ENCODE data around the gene SLC26A9.
A peak's percentile ranks its signal among the peaks of the same experiment; 100 is the strongest.

DNA sequence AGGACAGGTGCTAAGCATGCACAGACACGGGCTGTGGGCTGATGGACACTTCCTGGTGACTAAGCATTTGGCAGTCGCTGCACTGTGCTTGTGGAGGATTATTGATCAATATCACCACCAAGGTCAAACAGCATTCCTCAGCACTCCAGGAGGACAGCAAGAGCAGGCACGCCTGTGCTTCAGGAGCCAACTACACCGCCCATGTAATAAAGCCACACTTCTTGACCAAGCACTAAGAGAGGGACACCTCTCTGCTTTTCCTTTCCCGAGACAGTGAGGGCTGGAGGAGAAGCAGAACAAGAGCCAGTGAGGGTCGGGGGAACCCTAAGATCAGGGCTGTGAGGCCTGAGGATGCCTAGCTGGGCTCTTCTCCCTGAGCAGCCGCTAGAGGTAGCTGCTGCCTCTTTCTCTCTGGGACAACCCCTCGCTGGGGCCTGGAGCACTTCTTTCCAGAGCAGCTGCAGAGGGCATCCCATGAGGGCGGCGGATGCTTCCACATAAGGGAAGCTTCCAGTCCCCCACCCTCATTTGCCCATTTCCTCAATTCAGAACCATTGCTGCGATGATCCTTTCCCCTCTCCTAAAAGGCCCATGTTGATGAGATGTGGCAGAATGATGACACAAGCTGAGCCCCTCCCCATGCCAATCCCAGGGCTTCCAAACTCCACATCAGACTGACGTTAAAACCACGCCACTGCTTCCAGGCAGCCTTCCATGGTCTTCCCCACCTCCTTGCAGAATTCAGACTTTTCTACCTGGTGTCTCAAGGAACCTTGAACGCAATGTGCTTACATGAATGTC, 40.9 kb upstream of the SLC26A9 start:
- TF ChIP-seq EZH2phosphoT487 (IDR thresholded peaks at IDR 0.05; ENCODE audit: borderline replicate concordance, low read length): no peak
- TF ChIP-seq, protein P1, sequence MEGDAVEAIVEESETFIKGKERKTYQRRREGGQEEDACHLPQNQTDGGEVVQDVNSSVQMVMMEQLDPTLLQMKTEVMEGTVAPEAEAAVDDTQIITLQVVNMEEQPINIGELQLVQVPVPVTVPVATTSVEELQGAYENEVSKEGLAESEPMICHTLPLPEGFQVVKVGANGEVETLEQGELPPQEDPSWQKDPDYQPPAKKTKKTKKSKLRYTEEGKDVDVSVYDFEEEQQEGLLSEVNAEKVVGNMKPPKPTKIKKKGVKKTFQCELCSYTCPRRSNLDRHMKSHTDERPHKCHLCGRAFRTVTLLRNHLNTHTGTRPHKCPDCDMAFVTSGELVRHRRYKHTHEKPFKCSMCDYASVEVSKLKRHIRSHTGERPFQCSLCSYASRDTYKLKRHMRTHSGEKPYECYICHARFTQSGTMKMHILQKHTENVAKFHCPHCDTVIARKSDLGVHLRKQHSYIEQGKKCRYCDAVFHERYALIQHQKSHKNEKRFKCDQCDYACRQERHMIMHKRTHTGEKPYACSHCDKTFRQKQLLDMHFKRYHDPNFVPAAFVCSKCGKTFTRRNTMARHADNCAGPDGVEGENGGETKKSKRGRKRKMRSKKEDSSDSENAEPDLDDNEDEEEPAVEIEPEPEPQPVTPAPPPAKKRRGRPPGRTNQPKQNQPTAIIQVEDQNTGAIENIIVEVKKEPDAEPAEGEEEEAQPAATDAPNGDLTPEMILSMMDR (IDR thresholded peaks at IDR 0.05; ENCODE audit: low read depth, low read length, poor library complexity, severe bottlenecking): peak; percentile 34
